ENCODE measurements around the gene HECW1.

DNA sequence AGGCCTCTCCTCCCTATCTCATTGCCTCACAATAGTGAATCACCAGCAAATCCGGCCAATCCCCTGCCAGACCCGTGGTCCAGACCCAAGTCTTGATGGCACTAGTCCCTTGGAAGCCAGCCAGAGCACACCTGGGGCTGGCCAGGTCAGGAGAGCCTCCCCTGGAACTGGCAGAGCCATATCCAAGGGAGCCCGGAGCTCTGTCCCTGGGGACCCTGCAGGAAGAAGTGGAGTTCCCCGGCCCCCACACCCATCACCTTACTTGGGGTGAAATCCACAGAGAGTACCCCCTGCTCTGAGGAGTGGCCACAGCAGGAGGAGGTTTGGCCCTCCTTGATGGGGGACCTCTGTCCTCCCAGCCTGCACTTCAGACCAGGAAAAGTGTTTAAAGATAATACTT, 122.5 kb downstream of the HECW1 start:
- TF ChIP-seq, protein P1, sequence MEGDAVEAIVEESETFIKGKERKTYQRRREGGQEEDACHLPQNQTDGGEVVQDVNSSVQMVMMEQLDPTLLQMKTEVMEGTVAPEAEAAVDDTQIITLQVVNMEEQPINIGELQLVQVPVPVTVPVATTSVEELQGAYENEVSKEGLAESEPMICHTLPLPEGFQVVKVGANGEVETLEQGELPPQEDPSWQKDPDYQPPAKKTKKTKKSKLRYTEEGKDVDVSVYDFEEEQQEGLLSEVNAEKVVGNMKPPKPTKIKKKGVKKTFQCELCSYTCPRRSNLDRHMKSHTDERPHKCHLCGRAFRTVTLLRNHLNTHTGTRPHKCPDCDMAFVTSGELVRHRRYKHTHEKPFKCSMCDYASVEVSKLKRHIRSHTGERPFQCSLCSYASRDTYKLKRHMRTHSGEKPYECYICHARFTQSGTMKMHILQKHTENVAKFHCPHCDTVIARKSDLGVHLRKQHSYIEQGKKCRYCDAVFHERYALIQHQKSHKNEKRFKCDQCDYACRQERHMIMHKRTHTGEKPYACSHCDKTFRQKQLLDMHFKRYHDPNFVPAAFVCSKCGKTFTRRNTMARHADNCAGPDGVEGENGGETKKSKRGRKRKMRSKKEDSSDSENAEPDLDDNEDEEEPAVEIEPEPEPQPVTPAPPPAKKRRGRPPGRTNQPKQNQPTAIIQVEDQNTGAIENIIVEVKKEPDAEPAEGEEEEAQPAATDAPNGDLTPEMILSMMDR (IDR thresholded peaks at IDR 0.05), result no peak
- TF ChIP-seq POLR2A (IDR thresholded peaks at IDR 0.05), result no peak

Data from breast epithelium (tissue), 3 donors.